ENCODE data around the gene CNOT1.

- no peak for TF ChIP-seq EZH2phosphoT487 (IDR thresholded peaks at IDR 0.05; ENCODE audit: low read length)
- TF ChIP-seq CTCF (IDR thresholded peaks at IDR 0.05; ENCODE audit: low read length) = no peak
- TF ChIP-seq EZH2 (optimal IDR thresholded peaks at IDR 0.05; ENCODE audit: low read depth, low read length) = no peak
Observed at GRCh38 chr16:58578642-58579041, 51.0 kb downstream of the CNOT1 start.

Data from MM.1S (cell line).